HL-60 (cell line): ENCODE results near the gene PLCB1.

ENCODE experiments used
- CTCF ChIP-seq: IDR thresholded peaks from one replicate; pipeline ENCODE4 v1.5.1; 2011; ENCODE audit warnings: low read length, control low read depth, inconsistent platforms; ENCODE audit not compliant: insufficient read depth
- POLR2AphosphoS5 ChIP-seq: IDR thresholded peaks from 2 replicates; pipeline ENCODE4 v1.6.1; 2012; ENCODE audit warnings: low read depth
- REST ChIP-seq: IDR thresholded peaks from 2 replicates; pipeline ENCODE4 v1.6.1; 2012; ENCODE audit warnings: low read depth; ENCODE audit not compliant: insufficient replicate concordance

- TF ChIP-seq CTCF (no peak), REST (no peak), POLR2AphosphoS5 (no peak)
These were observed 7.8 kb downstream of the PLCB1 start for GRCh38 chr20:8139899-8140298.
